Caco-2 (cell line): ENCODE measurements around the gene PPME1. TPM values are rescaled to one million over a fixed set of nuclear protein-coding genes. Genes with fewer than 3 reads are reported as not detected.

Experiments
- BruUV-seq: library from RNA; stranded (reverse); fragments of 400-500 nt; replicated peaks from 2 replicates; lab custom pipeline; 2021; lab: Mats Ljungman, UMichigan
- CTCF ChIA-PET: fragments of 300-600 bp; sonication (Branson Sonifier 250); formaldehyde crosslinking; loops from one replicate; lab custom pipeline; 2022; ENCODE audit warnings: antibody characterized with exemption; lab: Charles Lee
- POLR2A ChIA-PET: fragments of 300-600 bp; sonication (Branson Sonifier 250); formaldehyde crosslinking; loops from one replicate; lab custom pipeline; 2022; ENCODE audit warnings: antibody characterized with exemption; lab: Charles Lee
- DNase-seq, 2 experiments: peaks; one replicate each; pipeline versions ENCODE4 v3.0.0 to v3.0.0-alpha.2; 2020 to 2022
- H3K27me3 ChIP-seq: replicated peaks from 2 replicates; pipeline ENCODE4 v1.6.0; 2011; ENCODE audit warnings: low read length; ENCODE audit not compliant: control insufficient read depth, insufficient read depth
- H3K36me3 ChIP-seq: 2 replicates; pipeline ENCODE4 v1.5.1; 2011; ENCODE audit warnings: low read length; ENCODE audit not compliant: control insufficient read depth, insufficient read depth
- H3K4me1 ChIP-seq: fragments of 250-450 bp; sonication (Bioruptor Pico); 2 replicates; pipeline ENCODE4 v1.5.1; 2020; ENCODE audit warnings: mild to moderate bottlenecking
- H3K4me3 ChIP-seq: 2 replicates; pipeline ENCODE4 v1.5.1; 2011; ENCODE audit warnings: low read depth, mild to moderate bottlenecking, control low read depth, low read length
- H3K9me3 ChIP-seq: fragments of 250-450 bp; sonication (Bioruptor Pico); 2 replicates; pipeline ENCODE4 v1.5.1; 2020; ENCODE audit warnings: mild to moderate bottlenecking, moderate library complexity
- H3K27ac Mint-ChIP-seq: one replicate; pipeline ENCODE4 v1.8.0; 2022; ENCODE audit warnings: mixed read lengths; ENCODE audit not compliant: unreplicated experiment
- H3K27me3 Mint-ChIP-seq: one replicate; pipeline ENCODE4 v1.8.0; 2022; ENCODE audit warnings: mixed read lengths; ENCODE audit not compliant: insufficient read depth, unreplicated experiment
- H3K36me3 Mint-ChIP-seq: one replicate; pipeline ENCODE4 v1.8.0; 2022; ENCODE audit warnings: mild to moderate bottlenecking, mixed read lengths; ENCODE audit not compliant: insufficient read depth, unreplicated experiment
- H3K4me1 Mint-ChIP-seq: one replicate; pipeline ENCODE4 v1.8.0; 2022; ENCODE audit warnings: low read depth, mixed read lengths; ENCODE audit not compliant: unreplicated experiment
- H3K4me3 Mint-ChIP-seq: one replicate; pipeline ENCODE4 v1.8.0; 2022; ENCODE audit warnings: mild to moderate bottlenecking, moderate library complexity, mixed read lengths; ENCODE audit not compliant: unreplicated experiment
- H3K9me3 Mint-ChIP-seq: one replicate; pipeline ENCODE4 v1.8.0; 2022; ENCODE audit warnings: mixed read lengths; ENCODE audit not compliant: unreplicated experiment
- intact Hi-C: fragments of 100-400 bp; cut with micrococcal nuclease; formaldehyde crosslinking; loops from one replicate; pipeline ENCODE4 v1.10.0; 2022; ENCODE audit not compliant: unreplicated experiment
- total RNA-seq: library from RNA; stranded (reverse); gene quantifications from 2 replicates; pipeline ENCODE4 v1.2.3, GENCODE V29; 2022
- TF ChIP-seq, protein P1 (sequence below), 2 experiments: fragments of 200-600 bp in 1 of 2; IDR thresholded peaks; 1 replicate in 1 of 2; 2 replicates in 1 of 2; pipeline versions ENCODE4 v1.5.1 to v1.8.0; 2011 to 2022; ENCODE audit warnings: antibody characterized with exemption in 1 of 2, control low read depth in 1 of 2, inconsistent platforms in 1 of 2, low read depth in 1 of 2, low read length in 1 of 2, mild to moderate bottlenecking in 1 of 2, moderate library complexity in 1 of 2; ENCODE audit not compliant: insufficient read depth in 1 of 2, severe bottlenecking in 1 of 2, unreplicated experiment in 1 of 2

PPME1 gene
- total RNA-seq, 1 experiment from 2014 or later: 109 TPM

DNA sequence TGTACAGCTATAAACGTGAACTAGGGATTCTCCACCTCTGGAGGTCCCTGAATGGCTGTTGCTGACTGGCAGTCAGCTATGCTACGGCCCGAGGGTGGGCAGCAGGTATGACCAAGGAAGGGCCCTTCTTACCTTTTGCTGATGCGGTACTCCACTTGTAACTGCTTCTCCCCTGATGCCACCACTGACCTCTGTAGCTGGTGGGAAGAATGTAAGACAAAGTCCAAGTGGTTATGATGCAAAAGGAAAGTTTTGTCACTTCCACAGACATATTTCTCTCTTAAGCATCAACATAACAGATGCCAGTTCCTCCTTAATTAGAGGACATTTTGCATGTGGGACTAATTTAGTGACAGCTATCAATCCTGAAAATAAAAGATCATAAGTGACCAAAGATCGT, 108.2 kb downstream of the PPME1 start:
- TF ChIP-seq, protein P1, sequence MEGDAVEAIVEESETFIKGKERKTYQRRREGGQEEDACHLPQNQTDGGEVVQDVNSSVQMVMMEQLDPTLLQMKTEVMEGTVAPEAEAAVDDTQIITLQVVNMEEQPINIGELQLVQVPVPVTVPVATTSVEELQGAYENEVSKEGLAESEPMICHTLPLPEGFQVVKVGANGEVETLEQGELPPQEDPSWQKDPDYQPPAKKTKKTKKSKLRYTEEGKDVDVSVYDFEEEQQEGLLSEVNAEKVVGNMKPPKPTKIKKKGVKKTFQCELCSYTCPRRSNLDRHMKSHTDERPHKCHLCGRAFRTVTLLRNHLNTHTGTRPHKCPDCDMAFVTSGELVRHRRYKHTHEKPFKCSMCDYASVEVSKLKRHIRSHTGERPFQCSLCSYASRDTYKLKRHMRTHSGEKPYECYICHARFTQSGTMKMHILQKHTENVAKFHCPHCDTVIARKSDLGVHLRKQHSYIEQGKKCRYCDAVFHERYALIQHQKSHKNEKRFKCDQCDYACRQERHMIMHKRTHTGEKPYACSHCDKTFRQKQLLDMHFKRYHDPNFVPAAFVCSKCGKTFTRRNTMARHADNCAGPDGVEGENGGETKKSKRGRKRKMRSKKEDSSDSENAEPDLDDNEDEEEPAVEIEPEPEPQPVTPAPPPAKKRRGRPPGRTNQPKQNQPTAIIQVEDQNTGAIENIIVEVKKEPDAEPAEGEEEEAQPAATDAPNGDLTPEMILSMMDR (IDR thresholded peaks at IDR 0.05; ENCODE audit: insufficient read depth in 1 of 2, low read depth in 1 of 2, low read length in 1 of 2, severe bottlenecking in 1 of 2, unreplicated experiment in 1 of 2): no peak
- Histone ChIP-seq H3K36me3 (no peaks in the 10 kb centered on the region), H3K9me3 (no peaks in the 10 kb centered on the region), H3K4me3 (no peak overlapping the region), H3K4me1 (peaks cover 5% of the 10 kb centered on the region; the same call in 1 of the 2 replicates), H3K27me3 (no peaks in the 10 kb centered on the region)
- no peaks in the 10 kb centered on the region for H3K36me3 Mint-ChIP-seq
- no peak for DNase-seq
- ChIA-PET POLR2A (no interaction called here), CTCF (no interaction called here)
- intact Hi-C loops: no loop called here
- no peaks in the 10 kb centered on the region for H3K9me3 Mint-ChIP-seq
- no peak overlapping the region for H3K27ac Mint-ChIP-seq
- H3K27me3 Mint-ChIP-seq: no peaks in the 10 kb centered on the region
- BruUV-seq: no TSS peak
- no peak overlapping the region for H3K4me3 Mint-ChIP-seq
- H3K4me1 Mint-ChIP-seq: no peaks in the 10 kb centered on the region

DNA sequence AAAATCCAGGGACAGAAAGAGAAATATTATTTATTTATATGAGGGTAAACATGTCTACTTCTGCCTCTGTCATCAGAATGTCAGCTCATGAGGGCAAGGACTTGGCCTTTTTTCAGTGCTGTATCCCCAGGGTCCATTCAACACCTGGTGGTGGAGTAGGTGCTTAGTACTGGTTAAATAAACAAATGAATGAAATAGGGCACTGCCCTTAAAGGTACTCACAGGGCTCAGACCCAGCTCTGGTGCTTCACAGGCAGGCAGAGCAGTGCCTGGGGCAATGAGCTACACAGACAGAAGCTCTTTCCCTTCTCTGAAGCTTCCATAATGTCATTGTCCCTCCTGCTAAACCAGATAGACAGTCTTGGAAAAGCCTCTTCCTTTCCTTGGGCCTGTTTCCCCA, 109.4 kb downstream of the PPME1 start:
- Mint-ChIP-seq H3K4me1 (no peaks in the 10 kb centered on the region), H3K4me3 (no peak overlapping the region), H3K9me3 (no peaks in the 10 kb centered on the region), H3K36me3 (no peaks in the 10 kb centered on the region), H3K27me3 (no peaks in the 10 kb centered on the region), H3K27ac (no peak overlapping the region)
- H3K36me3 ChIP-seq: no peaks in the 10 kb centered on the region
- CTCF ChIA-PET: no interaction called here
- TF ChIP-seq, protein P1 (IDR thresholded peaks at IDR 0.05; ENCODE audit: insufficient read depth in 1 of 2, low read depth in 1 of 2, low read length in 1 of 2, severe bottlenecking in 1 of 2, unreplicated experiment in 1 of 2): no peak
- H3K9me3 ChIP-seq: no peaks in the 10 kb centered on the region
- DNase-seq: no peak
- intact Hi-C loops: no loop called here
- no TSS peak for BruUV-seq
- H3K4me1 ChIP-seq: peaks cover 5% of the 10 kb centered on the region; the same call in 1 of the 2 replicates
- POLR2A ChIA-PET: no interaction called here
- no peak overlapping the region for H3K4me3 ChIP-seq
- no peaks in the 10 kb centered on the region for H3K27me3 ChIP-seq

DNA sequence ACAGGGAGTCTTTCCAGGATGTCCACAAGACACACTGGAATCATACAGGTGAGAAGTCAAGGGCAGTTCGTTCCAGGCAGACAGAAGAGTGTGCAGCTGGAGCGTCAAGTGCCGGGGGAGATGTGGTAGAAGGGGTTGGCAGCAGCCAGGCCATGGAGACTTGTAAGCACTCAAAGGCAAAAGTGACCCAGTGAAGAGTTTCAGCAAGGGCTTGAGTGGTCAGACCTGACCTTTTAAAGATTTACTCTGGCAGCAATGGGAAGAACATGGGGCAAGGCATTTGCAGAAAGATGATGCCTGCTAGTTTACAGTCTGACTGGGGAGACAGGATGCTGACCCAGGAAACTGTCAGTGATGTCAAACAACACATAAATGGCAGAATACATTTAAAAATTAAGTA, 111.3 kb downstream of the PPME1 start:
- ChIA-PET POLR2A (no interaction called here), CTCF (no interaction called here)
- intact Hi-C loops: no loop called here
- H3K4me3 Mint-ChIP-seq: no peak overlapping the region
- H3K27me3 ChIP-seq: no peaks in the 10 kb centered on the region
- TF ChIP-seq, protein P1 (IDR thresholded peaks at IDR 0.05; ENCODE audit: insufficient read depth in 1 of 2, low read depth in 1 of 2, low read length in 1 of 2, severe bottlenecking in 1 of 2, unreplicated experiment in 1 of 2): no peak
- DNase-seq: no peak
- H3K36me3 ChIP-seq: no peaks in the 10 kb centered on the region
- no peak overlapping the region for H3K4me3 ChIP-seq
- no peaks in the 10 kb centered on the region for H3K27me3 Mint-ChIP-seq
- peaks cover 5% of the 10 kb centered on the region; the same call in 1 of the 2 replicates for H3K4me1 ChIP-seq
- H3K4me1 Mint-ChIP-seq: no peaks in the 10 kb centered on the region
- BruUV-seq: no TSS peak
- no peaks in the 10 kb centered on the region for H3K9me3 ChIP-seq
- H3K36me3 Mint-ChIP-seq: no peaks in the 10 kb centered on the region
- H3K27ac Mint-ChIP-seq: no peak overlapping the region
- no peaks in the 10 kb centered on the region for H3K9me3 Mint-ChIP-seq
